GM18868 (cell line): Measurements from ENCODE around the gene FAM3D.
"Not testable (repeated sequence)": the region's sequence is repeated elsewhere in the genome, so short reads cannot be mapped to it uniquely, and the experiment has no call there.

Experiments
- ATAC-seq: cut with Tn5 transposase; IDR thresholded peaks from one replicate; pipeline ENCODE4 v1.9.1; 2021; ENCODE audit warnings: mild to moderate bottlenecking, moderate library complexity; ENCODE audit not compliant: unreplicated experiment

FAM3D gene, protein sequence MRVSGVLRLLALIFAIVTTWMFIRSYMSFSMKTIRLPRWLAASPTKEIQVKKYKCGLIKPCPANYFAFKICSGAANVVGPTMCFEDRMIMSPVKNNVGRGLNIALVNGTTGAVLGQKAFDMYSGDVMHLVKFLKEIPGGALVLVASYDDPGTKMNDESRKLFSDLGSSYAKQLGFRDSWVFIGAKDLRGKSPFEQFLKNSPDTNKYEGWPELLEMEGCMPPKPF

DNA sequence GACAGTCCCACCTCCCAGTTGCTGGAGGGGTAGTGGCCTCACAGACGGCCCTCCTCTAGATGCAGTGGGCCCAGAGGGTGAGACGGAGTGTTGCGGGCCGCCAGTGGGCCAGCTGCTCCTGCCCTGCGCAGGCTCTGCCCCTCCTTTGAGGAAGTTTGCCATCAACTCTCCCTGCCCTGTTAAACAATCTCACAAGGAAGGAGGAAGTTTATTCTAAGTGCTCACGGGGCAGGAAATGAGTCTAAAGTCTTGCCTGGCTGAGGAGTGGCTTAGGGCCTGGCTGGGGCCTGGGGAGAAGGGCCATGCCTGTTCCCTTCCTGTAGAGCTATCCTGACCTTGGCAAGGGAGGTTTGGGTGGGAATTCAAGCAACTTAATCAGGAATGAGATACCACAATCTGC lies at the start of gene FAM3D:
TSS of gene FAM3D (minus strand) at position 92 of the 400 bp plus-strand sequence. CDS start 11,211 bp downstream, outside the sequence.
- no peak for ATAC-seq

DNA sequence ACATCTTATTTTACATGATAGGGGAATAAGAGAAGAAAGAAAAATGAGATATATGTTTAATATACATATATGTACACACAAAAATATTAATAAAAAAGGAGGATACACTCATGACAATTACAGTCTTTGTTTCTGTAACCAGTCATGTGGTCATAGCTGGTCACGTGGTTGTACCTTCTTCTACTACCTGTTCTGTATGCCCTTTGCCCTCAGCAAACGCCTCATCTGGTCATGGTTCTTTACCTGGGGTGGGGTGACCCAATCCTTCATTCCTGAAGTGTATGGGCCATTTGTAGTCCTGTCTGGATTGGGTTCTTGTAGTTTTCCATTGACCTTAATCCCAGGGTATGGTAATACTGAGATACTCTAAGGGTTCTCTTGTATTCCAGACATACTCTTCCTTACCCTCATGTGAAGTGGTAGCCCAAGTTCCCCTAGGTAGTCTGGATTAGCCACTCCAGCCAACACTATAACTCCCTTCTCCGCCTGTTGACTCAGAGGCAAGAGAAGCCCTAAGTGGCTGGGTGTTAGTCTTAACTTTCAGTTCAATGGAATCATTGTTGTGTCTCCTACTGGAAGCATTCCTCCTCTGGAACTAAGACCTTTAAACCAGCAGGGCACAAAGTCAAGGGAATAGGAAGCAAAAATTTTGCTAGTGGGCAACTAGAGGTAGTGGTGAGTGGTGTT lies 47.3 kb upstream of the FAM3D start:
- ATAC-seq = no peak

DNA sequence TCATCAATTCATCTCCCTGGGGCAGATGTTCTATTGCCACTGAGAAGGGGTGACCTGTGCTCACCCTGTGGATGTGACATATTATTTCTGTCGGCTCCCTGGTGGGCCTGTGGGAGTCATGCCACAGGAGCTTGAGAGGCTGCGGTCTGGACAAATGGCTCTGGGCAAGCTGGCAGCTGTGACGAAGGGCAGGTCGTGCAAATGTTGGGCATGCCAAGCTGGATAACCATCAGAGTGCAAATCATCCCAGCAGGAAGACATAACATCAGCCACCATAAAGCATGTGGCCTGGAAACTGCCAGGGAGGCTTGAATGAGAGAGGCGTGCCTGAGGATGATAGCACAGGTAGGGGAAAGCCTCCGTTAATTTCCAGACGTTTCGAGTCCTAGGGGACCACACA lies 45.3 kb upstream of the FAM3D start:
- ATAC-seq = no peak

DNA sequence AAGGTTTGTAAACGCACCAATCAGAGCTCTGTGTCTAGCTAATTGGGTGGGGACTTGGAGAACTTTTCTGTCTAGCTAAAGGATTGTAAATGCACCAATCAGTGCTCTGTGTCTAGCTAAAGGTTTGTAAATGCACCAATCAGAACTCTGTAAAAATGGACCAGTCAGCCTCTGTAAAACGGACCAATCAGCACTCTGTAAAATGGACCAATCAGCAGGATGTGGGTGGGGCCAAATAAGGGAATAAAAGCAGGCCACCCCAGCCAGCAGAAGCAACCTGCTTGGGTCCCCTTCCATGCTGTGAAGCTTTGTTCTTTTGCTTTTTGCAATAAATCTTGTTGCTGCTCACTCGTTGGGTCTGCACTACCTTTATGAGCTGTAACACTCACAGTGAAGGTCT lies 42.4 kb upstream of the FAM3D start:
- not testable (repeated sequence) for ATAC-seq

DNA sequence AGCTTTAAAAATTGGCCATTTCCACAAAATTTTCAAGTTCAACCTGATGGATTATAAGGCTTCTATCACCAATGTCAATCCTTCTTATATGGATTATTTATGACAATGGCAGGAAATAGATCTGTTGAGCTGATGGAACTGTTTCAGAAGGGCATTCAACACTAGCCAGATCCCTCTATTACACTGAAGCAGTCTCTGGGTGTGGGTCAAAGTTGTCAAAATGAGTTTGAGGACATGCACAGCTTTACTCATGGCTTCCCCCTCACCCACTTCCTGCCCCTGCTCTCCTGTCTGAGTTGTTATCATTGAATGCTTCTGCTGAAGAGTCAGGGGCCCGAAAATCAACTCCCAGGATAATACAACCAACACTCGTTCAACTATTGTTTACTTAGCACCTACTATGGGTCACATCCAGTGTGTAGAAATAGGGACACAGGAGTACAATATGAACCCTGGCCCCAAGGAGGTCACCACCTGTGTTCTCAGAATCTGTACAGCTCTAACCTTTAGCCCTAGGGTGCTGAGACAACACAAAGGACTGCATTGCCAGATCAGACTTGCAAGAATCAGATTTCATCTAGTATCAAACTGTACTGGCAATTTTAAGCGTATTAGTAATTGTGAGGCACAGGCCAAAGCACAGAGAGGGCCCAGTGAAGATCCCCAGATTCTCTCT lies 41.7 kb upstream of the FAM3D start:
- ATAC-seq = no peak

DNA sequence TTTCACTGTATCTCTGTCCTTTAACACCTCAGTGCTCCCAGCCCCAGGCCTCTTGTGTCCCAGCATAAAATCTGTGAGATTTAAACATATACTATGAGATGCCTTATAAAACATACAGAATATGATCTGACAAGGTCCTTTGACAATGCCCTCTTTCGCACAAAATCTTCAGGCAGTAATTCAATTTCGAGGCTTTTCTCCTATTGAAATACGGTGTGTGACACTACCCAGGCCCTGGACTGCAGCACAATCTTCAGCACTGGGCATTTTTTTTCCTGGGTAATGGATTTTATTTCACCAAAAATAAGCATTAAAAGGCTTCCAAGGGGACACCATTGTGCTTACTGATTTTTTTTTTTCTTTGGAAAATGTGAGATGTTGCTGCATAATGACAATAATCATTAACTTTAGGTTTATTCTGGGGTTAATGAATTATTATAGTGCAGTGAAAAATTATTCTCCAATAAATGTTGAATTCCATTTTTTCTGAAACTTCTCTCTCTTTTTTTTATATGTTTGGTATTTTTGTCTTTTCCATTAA lies 40.9 kb upstream of the FAM3D start:
- no peak for ATAC-seq

DNA sequence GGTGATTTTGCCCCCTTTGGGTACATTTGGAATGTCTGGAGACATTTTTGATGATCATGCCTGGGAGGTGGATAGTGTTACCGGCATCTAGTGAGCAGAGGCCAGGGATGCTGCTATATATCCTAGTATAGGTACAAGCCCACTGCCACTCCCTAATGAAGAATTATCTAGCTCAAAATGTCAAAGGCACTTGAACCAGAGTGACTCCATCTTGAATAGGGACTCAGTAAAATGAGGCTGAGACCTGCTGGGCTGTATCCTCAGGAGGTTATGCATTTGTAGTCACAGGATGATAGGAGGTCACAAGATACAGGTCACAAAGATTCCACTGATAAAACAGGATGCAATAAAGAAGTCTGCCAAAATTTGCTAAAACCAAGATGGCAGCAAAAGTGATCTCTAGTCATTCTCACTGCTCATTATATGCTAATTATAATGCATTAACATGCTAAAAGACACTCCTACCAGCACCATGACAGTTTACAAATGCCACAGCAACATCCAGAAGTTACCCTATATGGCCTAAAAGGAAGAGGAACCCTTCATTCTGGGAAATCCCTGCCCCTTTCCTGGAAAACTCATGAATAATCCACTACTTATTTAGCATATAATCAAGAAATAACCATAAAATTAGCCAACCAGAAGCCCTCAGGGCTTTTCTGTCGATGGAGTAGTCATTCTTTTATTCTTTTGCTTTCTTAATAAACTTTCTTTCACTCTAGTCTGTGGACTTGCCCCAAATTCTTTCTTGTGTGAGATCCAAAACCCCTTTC lies 40.0 kb upstream of the FAM3D start:
- ATAC-seq = no peak

DNA sequence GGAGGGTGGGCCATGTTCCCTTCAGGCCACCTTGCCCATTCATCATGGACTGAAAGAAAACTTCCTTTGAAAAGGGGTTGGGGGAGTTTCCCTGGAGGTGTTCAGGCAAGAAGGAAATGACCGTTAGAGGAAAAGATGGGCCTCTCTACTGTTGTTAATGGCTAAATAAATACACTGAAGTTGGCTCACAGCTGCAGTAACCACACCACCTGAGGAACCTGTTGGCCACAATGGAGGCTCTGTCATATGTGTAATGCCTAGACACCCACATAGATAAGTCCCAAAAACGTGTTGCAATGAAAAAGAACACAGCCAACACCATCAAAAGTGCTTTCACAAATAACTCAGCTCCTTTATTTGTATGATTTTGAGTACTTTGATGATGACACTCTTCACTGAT lies 38.2 kb upstream of the FAM3D start:
- no peak for ATAC-seq

DNA sequence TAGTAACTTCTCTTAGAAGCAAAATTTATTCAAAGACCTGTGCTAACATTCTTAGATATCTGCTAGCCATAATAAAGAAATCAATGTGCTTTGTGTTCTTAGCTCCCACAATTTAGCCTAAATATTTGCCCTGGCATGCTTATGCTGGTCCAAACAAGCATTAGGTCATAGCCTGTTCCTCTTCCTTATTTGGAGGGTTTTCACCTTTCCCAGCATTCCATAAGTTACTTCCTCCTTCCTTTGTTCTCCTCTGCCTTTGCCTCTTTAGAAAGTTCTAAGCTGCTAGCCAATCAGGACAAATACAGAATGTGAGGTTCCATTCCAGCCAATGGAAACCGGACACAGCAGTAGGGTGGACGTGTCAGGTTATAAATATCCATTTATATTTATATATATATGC lies 37.7 kb upstream of the FAM3D start:
- ATAC-seq = not testable (repeated sequence)

DNA sequence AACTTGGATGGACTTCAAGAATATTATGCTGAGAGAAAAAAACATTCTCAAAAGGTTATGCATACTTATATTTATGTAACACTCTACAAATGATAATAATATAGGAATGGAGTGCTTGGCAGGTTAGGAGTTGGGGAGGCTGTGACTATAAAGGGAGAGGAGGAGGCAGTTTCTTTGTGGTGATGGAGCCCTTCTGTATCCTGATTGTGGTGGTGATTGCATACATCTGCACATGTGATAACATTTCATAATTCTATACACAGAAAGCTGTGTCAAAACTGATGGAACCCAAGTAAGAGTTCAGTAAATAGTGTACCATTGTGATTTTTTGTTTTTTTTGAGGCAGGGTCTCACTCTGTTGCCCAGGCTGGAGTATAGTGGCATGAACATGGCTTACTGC lies 31.7 kb upstream of the FAM3D start:
- ATAC-seq = no peak

DNA sequence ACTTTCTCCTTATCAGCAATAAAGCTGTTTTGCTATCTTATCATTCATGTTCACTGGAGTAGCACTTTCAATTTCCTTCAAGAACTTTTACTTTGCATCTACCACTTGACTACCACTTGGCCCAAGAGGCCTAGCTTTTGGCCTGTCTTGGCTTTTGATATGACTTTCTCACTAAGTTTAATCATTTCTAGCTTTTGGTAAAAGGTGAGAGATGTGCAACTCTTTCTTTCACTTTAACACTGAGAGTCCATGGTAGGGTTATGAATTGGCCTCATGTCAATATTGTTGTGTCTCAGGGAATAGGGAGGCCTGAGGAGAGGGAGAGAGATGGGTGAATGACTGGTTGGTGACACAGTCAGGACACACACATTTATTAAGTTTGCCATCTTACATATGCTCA lies 31.0 kb upstream of the FAM3D start:
- peak; percentile 41 for ATAC-seq

DNA sequence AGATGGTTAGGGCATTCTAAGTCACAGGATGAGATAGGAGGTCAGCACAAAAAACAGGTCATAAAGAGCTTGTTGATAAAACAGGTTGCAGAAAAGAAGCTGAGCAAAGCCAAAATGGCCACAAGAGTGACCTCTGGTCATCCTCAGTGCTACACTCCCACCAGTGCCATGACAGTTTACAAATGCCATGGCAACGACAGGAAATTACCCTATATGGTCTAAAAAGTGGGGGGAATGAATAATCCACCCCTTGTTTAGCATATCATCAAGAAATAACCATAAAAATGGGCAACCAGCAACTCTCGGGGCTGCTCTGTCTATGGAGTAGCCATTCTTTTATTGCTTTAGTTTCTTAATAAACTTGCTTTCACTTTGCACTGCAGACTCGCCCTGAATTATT lies 30.2 kb upstream of the FAM3D start:
- not testable (repeated sequence) for ATAC-seq

DNA sequence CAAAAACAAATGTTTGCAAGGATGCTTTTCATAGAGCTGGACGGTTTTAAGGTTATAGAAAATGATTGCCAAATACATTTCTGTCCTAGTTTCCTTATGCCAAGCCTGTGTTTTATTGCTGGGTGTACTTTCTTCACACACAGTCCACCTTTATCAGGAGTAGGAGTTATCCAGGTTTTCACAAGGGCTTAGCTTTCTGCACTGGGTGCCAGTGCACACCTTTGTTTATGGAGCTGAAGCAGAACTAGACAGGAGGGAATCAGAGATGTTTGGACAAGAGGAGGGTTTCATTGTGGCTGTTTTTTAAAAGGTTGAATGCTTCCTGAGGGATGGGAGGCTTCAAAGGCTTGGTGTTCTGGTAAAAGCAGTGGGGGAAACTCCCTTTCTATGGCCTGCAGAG lies 29.5 kb upstream of the FAM3D start:
- no peak for ATAC-seq

DNA sequence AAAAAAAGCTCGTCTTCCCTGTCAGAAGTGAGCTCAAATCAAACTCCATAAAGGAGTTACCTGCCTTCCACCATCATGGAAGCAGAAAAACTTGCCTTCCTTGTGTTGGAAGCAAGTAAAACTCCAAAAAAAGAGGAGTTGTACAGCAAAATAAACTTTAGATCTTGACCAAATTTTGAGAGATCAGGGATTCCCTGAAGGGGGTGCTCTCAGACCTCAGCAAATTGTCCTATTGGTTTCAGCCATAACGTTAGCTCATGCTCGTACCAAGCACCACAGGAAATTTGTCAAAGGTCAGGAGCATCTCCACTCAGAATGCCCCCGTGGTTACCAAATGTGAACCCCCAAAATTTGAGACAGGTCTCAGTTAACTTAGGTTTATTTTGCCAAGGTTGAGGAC lies 28.7 kb upstream of the FAM3D start:
- ATAC-seq = not testable (repeated sequence)

DNA sequence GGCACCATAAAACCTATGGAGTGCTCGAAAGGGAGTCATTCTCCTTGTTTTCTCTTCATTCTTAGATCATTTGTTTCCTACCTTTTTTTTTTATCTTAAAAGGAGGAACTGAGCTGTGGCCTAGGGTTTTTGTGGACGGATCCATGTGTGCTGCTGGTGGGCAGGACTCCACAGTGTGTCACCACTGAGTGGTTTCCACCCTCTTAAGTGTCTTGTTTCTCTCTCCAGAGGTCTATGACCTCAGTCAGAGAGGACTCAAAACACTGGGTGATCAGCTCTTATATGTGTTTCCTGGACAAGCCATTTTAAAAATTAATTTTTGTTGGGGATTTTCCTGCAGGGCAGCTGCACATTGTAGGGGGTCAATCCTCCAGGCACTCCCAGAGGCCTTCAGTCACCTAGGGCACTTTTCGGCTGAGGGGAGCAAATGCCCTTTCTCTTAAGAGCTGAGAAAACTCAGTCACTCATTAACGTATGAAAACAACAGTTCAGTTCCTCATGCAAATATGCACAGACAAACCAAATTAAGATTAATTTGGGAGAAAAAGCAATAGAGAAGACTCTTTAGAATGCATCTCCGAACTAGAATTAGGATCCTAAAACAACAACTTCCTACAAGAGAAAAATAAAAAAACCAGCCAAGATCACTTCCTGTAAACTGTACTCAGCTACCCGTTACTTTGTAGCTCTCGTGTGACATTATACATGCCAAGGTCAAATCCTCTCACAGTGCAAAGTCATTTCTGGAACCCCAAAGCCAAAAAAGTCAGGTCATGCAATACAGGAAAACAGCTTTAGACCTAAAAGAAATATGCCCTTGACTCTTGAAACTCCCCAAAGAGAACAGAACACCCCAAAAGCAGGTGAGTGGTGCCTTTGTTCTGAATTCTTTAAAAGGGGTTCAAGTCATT lies 27.6 kb upstream of the FAM3D start:
- ATAC-seq = no peak

DNA sequence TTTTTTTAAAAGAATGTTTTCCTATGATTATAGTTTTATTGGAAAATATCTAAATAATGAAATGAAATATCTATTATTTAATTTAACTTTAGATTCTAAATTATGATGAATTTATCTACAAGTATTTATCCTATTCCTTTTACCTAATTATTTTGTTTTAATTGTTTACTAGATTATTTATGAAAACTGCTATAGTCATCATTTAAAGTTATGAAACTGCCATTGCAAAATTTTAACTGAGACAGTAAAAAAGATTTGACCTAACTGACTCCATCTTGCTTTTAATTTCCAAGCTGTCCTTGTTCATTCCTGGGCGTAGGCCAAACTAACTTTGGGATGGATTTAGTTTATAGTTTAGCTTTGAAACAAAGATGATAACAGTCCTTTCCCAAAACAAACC lies 25.9 kb upstream of the FAM3D start:
- ATAC-seq = no peak

DNA sequence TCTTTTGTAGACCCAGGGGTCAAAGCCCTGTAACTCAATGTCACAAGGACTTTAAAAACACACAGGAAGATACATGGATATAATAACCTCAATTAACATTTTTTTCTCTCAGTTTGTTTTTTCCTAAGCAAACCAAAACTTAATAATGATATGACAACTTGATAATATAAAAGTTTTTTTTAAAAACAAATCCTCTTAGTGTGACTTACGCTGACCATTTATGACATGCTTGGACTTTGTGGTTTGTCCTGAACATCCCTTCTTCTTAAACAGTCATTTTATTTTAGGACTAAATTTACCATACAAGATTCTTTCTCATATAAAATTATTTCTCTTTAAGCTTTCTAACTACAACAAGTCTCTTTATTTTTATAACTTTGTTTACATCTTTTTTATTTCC lies 25.4 kb upstream of the FAM3D start:
- no peak for ATAC-seq

DNA sequence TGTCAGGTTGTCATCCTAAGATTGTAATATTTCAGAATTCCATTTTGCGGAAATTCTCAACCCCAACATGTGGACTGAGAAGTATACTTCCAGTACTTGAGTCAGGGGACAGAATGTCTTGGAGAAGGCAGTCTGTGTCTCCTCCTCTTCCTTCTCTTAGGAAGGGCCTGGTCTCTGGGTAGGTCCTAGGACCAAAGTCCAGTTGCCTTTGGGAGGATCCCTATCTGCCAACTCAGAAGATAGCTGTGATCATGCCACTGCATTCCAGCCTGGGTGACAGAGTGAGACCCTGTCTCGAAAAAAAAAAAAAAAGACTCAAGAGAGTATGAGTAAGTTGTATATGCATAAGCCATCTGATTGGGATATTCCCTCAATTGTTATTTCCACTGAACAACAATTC lies 23.9 kb upstream of the FAM3D start:
- ATAC-seq = no peak

DNA sequence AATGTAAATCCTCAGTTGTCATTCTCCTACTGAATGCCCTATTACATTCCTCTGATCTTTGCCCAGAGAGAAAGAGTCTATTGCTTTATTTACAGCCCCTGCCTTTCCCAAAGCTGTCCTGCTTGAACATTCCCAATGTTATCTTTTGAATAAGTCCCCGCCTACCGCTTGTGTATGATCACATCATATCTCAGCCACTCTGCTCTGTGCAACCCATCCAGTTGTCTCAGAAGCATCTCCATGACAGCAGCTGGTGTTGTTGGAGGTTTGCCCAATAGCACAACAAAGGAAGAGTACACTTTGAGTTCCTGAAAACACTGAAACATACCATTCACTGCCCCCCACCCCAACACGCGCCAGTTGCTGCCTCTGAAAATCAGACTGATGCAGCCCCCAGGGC lies 22.0 kb upstream of the FAM3D start:
- no peak for ATAC-seq

DNA sequence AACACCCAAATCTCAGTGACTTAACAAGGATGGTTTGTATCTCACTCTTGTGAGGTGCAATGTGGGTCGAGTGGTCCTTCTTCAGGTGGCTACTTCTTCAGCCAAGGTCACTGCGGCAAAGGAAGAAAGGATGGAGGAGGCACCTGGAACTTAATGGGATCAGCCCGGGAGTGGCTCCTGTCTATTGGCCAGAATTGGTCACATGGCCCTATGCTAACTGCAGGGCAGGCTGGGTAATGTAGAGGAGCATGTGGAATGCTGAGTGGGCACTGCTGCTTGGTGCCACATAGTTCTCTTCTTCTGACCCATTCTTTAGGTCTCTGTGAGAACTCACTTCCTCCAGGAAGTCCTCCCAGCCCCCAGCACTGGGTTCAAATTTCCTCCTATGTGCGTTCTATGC lies 20.3 kb upstream of the FAM3D start:
- no peak for ATAC-seq
